ENCODE data around the gene DTNB. TPM values are rescaled to one million over a fixed set of nuclear protein-coding genes. Genes with fewer than 3 reads are reported as not detected.

DTNB gene
- total RNA-seq, 4 donors from 2014 or later = 0.70 to 23.1 (median 6.1) TPM

GRCh38 chr2:25620711-25621110, 52.7 kb downstream of the DTNB start:
- Histone ChIP-seq H3K9me3 (no peaks in the 10 kb centered on the region), H3K4me3 (no peak overlapping the region), H3K27me3 (no peaks in the 10 kb centered on the region), H3K27ac (no peak overlapping the region), H3K4me1 (no peaks in the 10 kb centered on the region), H3K36me3 (no peaks in the 10 kb centered on the region)
- no peak for DNase-seq
- TF ChIP-seq CTCF (IDR thresholded peaks at IDR 0.05) = no peak

- DNase-seq = no peak
- H3K27me3 ChIP-seq = no peaks in the 10 kb centered on the region
- TF ChIP-seq CTCF (IDR thresholded peaks at IDR 0.05) (no peak), POLR2A (IDR thresholded peaks at IDR 0.05) (no peak)
- no peak overlapping the region for H3K4me3 ChIP-seq
- no peaks in the 10 kb centered on the region for H3K9me3 ChIP-seq
- no peaks in the 10 kb centered on the region for H3K36me3 ChIP-seq
- no peak overlapping the region for H3K27ac ChIP-seq
- no peaks in the 10 kb centered on the region for H3K4me1 ChIP-seq
Observed at GRCh38 chr2:25620077-25620476, 53.3 kb downstream of the DTNB start.

DNA sequence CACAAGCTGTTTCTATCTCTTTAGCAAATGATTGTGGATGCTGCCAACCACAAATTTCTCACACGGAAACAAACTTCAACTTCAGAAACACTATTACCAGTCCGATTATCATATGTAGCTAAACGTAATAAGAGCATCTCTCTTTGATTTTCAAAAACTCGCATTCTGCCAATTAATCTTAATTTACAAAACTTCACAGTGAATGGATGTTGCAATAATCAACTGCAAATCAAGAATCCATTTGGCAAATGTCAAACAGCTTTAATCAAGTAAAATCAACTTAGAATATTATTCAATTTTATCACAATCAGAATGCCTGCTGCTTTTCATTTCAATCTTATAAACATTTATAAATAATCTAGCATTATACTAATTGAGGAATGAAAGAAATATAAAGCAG, 54.2 kb downstream of the DTNB start:
- H3K4me3 ChIP-seq = no peak overlapping the region
- no peaks in the 10 kb centered on the region for H3K9me3 ChIP-seq
- no peaks in the 10 kb centered on the region for H3K4me1 ChIP-seq
- no peaks in the 10 kb centered on the region for H3K27me3 ChIP-seq
- no peak overlapping the region for H3K27ac ChIP-seq
- no peaks in the 10 kb centered on the region for H3K36me3 ChIP-seq
- no peak for TF ChIP-seq CTCF (IDR thresholded peaks at IDR 0.05)
- no peak for TF ChIP-seq POLR2A (IDR thresholded peaks at IDR 0.05)
- no peak for DNase-seq

DNA sequence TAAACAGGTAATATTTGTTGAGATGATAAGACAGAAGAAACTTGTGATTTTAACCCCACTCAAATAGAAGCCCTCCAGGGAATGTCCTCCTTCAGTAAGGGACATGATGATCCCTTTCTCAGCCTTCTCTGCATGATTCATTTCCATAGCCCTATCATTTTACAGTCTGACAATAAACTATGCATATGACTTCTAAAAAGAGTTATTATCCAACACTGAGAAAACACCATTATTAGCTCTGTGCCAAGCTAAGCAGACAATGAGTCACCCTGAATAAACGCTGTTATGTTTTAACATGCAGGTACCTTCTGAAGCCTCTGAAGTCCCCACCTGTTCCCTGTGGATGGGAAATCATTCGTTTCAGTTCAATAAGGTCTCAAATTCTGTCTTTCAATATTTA, 54.7 kb downstream of the DTNB start:
- TF ChIP-seq CTCF (IDR thresholded peaks at IDR 0.05) = no peak
- TF ChIP-seq POLR2A (IDR thresholded peaks at IDR 0.05) = no peak
- H3K4me1 ChIP-seq = no peaks in the 10 kb centered on the region
- no peak overlapping the region for H3K4me3 ChIP-seq
- H3K36me3 ChIP-seq = no peaks in the 10 kb centered on the region
- no peaks in the 10 kb centered on the region for H3K9me3 ChIP-seq
- no peaks in the 10 kb centered on the region for H3K27me3 ChIP-seq
- DNase-seq = no peak
- no peak overlapping the region for H3K27ac ChIP-seq

GRCh38 chr2:25617948-25618646, 55.3 kb downstream of the DTNB start:
- Histone ChIP-seq H3K9me3 (no peaks in the 10 kb centered on the region), H3K27ac (no peak overlapping the region), H3K4me1 (no peaks in the 10 kb centered on the region), H3K27me3 (no peaks in the 10 kb centered on the region), H3K4me3 (no peak overlapping the region), H3K36me3 (no peaks in the 10 kb centered on the region)
- no peak for DNase-seq
- no peak for TF ChIP-seq POLR2A (IDR thresholded peaks at IDR 0.05)
- TF ChIP-seq CTCF (IDR thresholded peaks at IDR 0.05) = no peak

DNA sequence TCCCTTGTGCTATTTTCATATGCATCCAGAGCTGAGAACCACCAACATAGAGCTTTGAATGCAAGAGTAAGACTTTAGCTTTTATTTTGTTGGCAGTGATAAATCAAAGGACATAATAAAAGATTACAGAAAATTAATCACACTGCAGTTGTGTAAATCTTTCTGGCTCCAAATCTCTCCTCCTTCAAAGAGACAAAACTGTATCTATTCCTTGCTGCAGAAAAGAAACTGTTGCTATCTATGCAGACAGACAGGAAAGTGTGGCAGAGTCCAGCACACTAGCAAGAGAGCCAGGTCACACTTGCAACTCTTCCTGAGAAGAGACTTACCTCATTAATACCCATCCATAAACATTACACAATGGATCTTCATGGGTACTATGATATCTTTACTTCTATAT, 57.5 kb downstream of the DTNB start:
- no peak for DNase-seq
- TF ChIP-seq CTCF (IDR thresholded peaks at IDR 0.05) = no peak
- TF ChIP-seq POLR2A (IDR thresholded peaks at IDR 0.05) = no peak
- Histone ChIP-seq H3K27ac (no peak overlapping the region), H3K27me3 (no peaks in the 10 kb centered on the region), H3K36me3 (no peaks in the 10 kb centered on the region), H3K4me1 (no peaks in the 10 kb centered on the region), H3K9me3 (no peaks in the 10 kb centered on the region), H3K4me3 (no peak overlapping the region)

Data from Peyer's patch (tissue), 4 donors.